ENCODE results near the gene CCDC182. TPM values are rescaled to one million over a fixed set of nuclear protein-coding genes. Genes with fewer than 3 reads are reported as not detected.

Gene CCDC182
- polyA plus RNA-seq, 1 of the 3 experiments (the other 2 are of a cell fraction): not detected

DNA sequence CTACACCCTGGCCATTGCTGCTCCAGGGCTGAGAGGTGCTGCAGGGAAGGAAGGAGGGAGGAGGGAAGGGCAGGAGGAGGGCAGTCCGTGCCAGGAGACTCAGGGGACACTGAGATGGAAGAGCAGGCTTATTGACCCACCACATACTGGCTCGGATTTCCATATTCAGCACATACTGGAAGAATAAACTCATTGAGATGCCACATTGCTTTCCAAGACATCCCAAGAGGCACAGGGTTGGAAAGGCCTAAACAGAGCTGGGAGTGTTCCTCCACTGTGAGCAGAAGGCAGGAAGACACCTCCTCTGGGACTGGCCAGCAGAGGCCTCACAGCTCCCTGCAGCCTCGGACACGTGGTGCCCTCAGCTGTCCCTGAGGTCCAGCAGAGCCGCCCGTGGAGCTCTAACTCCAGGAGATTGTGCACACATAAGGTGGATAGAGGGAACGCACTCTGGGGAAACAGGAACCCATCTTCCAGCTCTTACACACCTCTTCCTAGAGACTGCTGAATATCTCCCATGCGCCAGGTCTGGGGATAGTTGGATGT lies 17.4 kb downstream of the CCDC182 start:
- no peaks in the 10 kb centered on the region for H3K9me2 ChIP-seq
- WGBS (ENCODE audit: low lambda C conversion rate): 49% methylated on average over 8 of the region's 8 CpGs
- H3K36me3 ChIP-seq (replicated peaks in 1 of 2; ENCODE audit: control insufficient read depth in 1 of 2, insufficient read depth in 2 of 2, low read length in 1 of 2): no peaks in the 10 kb centered on the region
- no peaks in the 10 kb centered on the region for H3K9me3 ChIP-seq
- peaks cover 16% of the 10 kb centered on the region for H3K27me3 ChIP-seq (ENCODE audit: insufficient read depth)
- TF ChIP-seq RAD21 (IDR thresholded peaks at IDR 0.05; ENCODE audit: low read length) (no peak), MXI1 (IDR thresholded peaks at IDR 0.05; ENCODE audit: low read depth, low read length) (no peak), CHD2 (IDR thresholded peaks at IDR 0.05; ENCODE audit: low read length, partially characterized antibody) (no peak), SIN3A (IDR thresholded peaks at IDR 0.05; ENCODE audit: borderline replicate concordance, low read depth, low read length) (no peak), GATA2 (CRISPR knock-in tag; IDR thresholded peaks at IDR 0.05) (no peak)
- no peak overlapping the region for H3K4me3 ChIP-seq (ENCODE audit: low read depth in 2 of 2, low read length in 1 of 2)
- no peak overlapping the region for H3K4me2 ChIP-seq
- no peaks in the 10 kb centered on the region for H3F3A ChIP-seq (replicated peaks; ENCODE audit: insufficient read depth)
- CTCF ChIA-PET: interaction anchor here (0.7 to 2.0 kb wide), 10 partner anchors 8 to 106 kb away, joined by 3 to 12 read pairs (median 4); no protein-coding TSS in a partner anchor
- H3K4me1 ChIP-seq (ENCODE audit: control insufficient read depth in 1 of 2, insufficient read depth in 2 of 2, low read depth in 1 of 2, low read length in 1 of 2): peaks cover 0 to 23% of the 10 kb centered on the region in 2 experiments; a peak in 1 of 4 replicates
- no peaks in the 10 kb centered on the region for H4K20me1 ChIP-seq (ENCODE audit: insufficient read depth)
- H3K27ac ChIP-seq (ENCODE audit: low read depth in 2 of 2, low read length in 1 of 2): no peak overlapping the region
- no peak for DNase-seq
- POLR2A ChIA-PET: no interaction called here
- H3K9ac ChIP-seq: no peak overlapping the region
- H3K79me2 ChIP-seq (ENCODE audit: insufficient read depth): no peaks in the 10 kb centered on the region
- H2AFZ ChIP-seq (ENCODE audit: low read depth): no peak overlapping the region

DNA sequence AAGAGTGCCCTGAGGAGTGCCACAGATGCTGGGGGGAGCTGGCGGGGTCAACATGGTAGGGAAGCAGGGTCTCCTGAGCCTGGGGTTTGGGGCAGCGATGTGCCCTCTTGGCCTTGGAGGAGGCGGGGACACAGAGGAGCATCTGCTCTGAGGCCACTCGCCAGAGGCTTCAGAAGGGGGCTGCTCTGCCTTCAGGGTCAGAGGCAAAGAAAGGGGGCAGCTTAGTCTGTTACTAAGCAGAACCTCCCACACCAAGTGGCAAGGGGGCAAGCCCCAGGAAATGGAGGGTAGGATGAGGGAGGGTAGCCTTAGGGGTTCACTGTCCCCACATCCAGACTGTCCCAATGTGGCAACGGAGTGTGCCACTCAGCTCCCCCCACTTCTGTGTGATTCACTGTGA lies 18.3 kb downstream of the CCDC182 start:
- 58% methylated on average over 4 of the region's 5 CpGs for WGBS (ENCODE audit: low lambda C conversion rate)
- Histone ChIP-seq H3K4me2 (no peak overlapping the region), H3K9me2 (no peaks in the 10 kb centered on the region), H3K27me3 (ENCODE audit: insufficient read depth) (peaks cover 16% of the 10 kb centered on the region), H2AFZ (ENCODE audit: low read depth) (no peak overlapping the region), H3K4me3 (ENCODE audit: low read depth in 2 of 2, low read length in 1 of 2) (no peak overlapping the region), H3K4me1 (ENCODE audit: control insufficient read depth in 1 of 2, insufficient read depth in 2 of 2, low read depth in 1 of 2, low read length in 1 of 2) (peaks cover 0 to 21% of the 10 kb centered on the region in 2 experiments; a peak in 1 of 4 replicates), H3K27ac (ENCODE audit: low read depth in 2 of 2, low read length in 1 of 2) (no peak overlapping the region), H4K20me1 (ENCODE audit: insufficient read depth) (no peaks in the 10 kb centered on the region), H3K9ac (no peak overlapping the region), H3F3A (replicated peaks; ENCODE audit: insufficient read depth) (no peaks in the 10 kb centered on the region), H3K9me3 (no peaks in the 10 kb centered on the region), H3K79me2 (ENCODE audit: insufficient read depth) (no peaks in the 10 kb centered on the region), H3K36me3 (replicated peaks in 1 of 2; ENCODE audit: control insufficient read depth in 1 of 2, insufficient read depth in 2 of 2, low read length in 1 of 2) (no peaks in the 10 kb centered on the region)
- no peak for DNase-seq
- TF ChIP-seq, protein P1, sequence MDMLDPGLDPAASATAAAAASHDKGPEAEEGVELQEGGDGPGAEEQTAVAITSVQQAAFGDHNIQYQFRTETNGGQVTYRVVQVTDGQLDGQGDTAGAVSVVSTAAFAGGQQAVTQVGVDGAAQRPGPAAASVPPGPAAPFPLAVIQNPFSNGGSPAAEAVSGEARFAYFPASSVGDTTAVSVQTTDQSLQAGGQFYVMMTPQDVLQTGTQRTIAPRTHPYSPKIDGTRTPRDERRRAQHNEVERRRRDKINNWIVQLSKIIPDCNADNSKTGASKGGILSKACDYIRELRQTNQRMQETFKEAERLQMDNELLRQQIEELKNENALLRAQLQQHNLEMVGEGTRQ (IDR thresholded peaks at IDR 0.05; ENCODE audit: borderline replicate concordance, low read depth, low read length): no peak
- TF ChIP-seq, protein P2, sequence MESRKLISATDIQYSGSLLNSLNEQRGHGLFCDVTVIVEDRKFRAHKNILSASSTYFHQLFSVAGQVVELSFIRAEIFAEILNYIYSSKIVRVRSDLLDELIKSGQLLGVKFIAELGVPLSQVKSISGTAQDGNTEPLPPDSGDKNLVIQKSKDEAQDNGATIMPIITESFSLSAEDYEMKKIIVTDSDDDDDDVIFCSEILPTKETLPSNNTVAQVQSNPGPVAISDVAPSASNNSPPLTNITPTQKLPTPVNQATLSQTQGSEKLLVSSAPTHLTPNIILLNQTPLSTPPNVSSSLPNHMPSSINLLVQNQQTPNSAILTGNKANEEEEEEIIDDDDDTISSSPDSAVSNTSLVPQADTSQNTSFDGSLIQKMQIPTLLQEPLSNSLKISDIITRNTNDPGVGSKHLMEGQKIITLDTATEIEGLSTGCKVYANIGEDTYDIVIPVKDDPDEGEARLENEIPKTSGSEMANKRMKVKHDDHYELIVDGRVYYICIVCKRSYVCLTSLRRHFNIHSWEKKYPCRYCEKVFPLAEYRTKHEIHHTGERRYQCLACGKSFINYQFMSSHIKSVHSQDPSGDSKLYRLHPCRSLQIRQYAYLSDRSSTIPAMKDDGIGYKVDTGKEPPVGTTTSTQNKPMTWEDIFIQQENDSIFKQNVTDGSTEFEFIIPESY (IDR thresholded peaks at IDR 0.05; ENCODE audit: borderline replicate concordance, low read depth): no peak
- TF ChIP-seq, protein P3, sequence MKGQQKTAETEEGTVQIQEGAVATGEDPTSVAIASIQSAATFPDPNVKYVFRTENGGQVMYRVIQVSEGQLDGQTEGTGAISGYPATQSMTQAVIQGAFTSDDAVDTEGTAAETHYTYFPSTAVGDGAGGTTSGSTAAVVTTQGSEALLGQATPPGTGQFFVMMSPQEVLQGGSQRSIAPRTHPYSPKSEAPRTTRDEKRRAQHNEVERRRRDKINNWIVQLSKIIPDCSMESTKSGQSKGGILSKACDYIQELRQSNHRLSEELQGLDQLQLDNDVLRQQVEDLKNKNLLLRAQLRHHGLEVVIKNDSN (IDR thresholded peaks at IDR 0.05; ENCODE audit: borderline replicate concordance, low read depth): no peak
- TF ChIP-seq, protein P4, sequence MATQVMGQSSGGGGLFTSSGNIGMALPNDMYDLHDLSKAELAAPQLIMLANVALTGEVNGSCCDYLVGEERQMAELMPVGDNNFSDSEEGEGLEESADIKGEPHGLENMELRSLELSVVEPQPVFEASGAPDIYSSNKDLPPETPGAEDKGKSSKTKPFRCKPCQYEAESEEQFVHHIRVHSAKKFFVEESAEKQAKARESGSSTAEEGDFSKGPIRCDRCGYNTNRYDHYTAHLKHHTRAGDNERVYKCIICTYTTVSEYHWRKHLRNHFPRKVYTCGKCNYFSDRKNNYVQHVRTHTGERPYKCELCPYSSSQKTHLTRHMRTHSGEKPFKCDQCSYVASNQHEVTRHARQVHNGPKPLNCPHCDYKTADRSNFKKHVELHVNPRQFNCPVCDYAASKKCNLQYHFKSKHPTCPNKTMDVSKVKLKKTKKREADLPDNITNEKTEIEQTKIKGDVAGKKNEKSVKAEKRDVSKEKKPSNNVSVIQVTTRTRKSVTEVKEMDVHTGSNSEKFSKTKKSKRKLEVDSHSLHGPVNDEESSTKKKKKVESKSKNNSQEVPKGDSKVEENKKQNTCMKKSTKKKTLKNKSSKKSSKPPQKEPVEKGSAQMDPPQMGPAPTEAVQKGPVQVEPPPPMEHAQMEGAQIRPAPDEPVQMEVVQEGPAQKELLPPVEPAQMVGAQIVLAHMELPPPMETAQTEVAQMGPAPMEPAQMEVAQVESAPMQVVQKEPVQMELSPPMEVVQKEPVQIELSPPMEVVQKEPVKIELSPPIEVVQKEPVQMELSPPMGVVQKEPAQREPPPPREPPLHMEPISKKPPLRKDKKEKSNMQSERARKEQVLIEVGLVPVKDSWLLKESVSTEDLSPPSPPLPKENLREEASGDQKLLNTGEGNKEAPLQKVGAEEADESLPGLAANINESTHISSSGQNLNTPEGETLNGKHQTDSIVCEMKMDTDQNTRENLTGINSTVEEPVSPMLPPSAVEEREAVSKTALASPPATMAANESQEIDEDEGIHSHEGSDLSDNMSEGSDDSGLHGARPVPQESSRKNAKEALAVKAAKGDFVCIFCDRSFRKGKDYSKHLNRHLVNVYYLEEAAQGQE (IDR thresholded peaks at IDR 0.05; ENCODE audit: low read depth, low read length): no peak
- no peak for TF ChIP-seq EP300 (IDR thresholded peaks at IDR 0.05; ENCODE audit: borderline replicate concordance in 1 of 2, low read depth in 1 of 2, low read length in 1 of 2)
- TF ChIP-seq ELF1 (IDR thresholded peaks at IDR 0.05): no peak
- no peak for TF ChIP-seq SIN3A (IDR thresholded peaks at IDR 0.05; ENCODE audit: borderline replicate concordance, low read depth, low read length)
- TF ChIP-seq RXRA (IDR thresholded peaks at IDR 0.05; ENCODE audit: borderline replicate concordance, low read depth): no peak
- no peak for TF ChIP-seq FOSL2 (IDR thresholded peaks at IDR 0.05; ENCODE audit: borderline replicate concordance, low read depth)
- ChIA-PET POLR2A (interaction anchor here (0.6 to 1.1 kb wide), 3 partner anchors 20 to 132 kb away, joined by 3 read pairs; no protein-coding TSS in a partner anchor), CTCF (interaction anchor here (0.6 to 2.0 kb wide), 8 partner anchors 10 to 56 kb away, joined by 3 to 12 read pairs (median 4); no protein-coding TSS in a partner anchor)

All from SK-N-SH (cell line).